H9 (cell line): ENCODE measurements around the gene C17orf78. TPM values are rescaled to one million over a fixed set of nuclear protein-coding genes. Genes with fewer than 3 reads are reported as not detected.

ENCODE experiments used
- DNase-seq: peaks from one replicate; pipeline ENCODE4 v3.0.0-alpha.2; 2017
- H2AFZ ChIP-seq: one replicate; pipeline ENCODE4 v1.6.1; 2013; ENCODE audit warnings: mild to moderate bottlenecking, low read length, control low read depth, moderate library complexity
- H2AK5ac ChIP-seq: 2 replicates; pipeline ENCODE4 v1.6.1; 2013; ENCODE audit warnings: low read length, control low read depth, mixed read lengths; ENCODE audit not compliant: insufficient read length
- H2BK120ac ChIP-seq: one replicate; pipeline ENCODE4 v1.6.1; 2013; ENCODE audit warnings: low read depth, mild to moderate bottlenecking, low read length, control low read depth, inconsistent platforms; ENCODE audit not compliant: poor library complexity, severe bottlenecking
- H2BK12ac ChIP-seq: 2 replicates; pipeline ENCODE4 v1.6.1; 2013; ENCODE audit warnings: low read length, control low read depth, mixed read lengths, low read depth; ENCODE audit not compliant: insufficient read length
- H2BK15ac ChIP-seq: 2 replicates; pipeline ENCODE4 v1.6.1; 2013; ENCODE audit warnings: low read depth, low read length, control low read depth
- H2BK20ac ChIP-seq: one replicate; pipeline ENCODE4 v1.6.1; 2013; ENCODE audit warnings: low read depth, mild to moderate bottlenecking, low read length, control low read depth, inconsistent platforms; ENCODE audit not compliant: poor library complexity, severe bottlenecking
- H2BK5ac ChIP-seq: 2 replicates; pipeline ENCODE4 v1.6.1; 2013; ENCODE audit warnings: low read length, control low read depth, mixed read lengths; ENCODE audit not compliant: insufficient read length
- H3K14ac ChIP-seq: 2 replicates; pipeline ENCODE4 v1.6.1; 2013; ENCODE audit warnings: low read length, control low read depth; ENCODE audit not compliant: insufficient read depth
- H3K18ac ChIP-seq: 2 replicates; pipeline ENCODE4 v1.6.1; 2013; ENCODE audit warnings: low read depth, mild to moderate bottlenecking, mixed read lengths, low read length, control low read depth; ENCODE audit not compliant: insufficient read length
- H3K23ac ChIP-seq: 2 replicates; pipeline ENCODE4 v1.6.1; 2013; ENCODE audit warnings: low read length, control low read depth, mixed read lengths, low read depth; ENCODE audit not compliant: insufficient read length
- H3K23me2 ChIP-seq: 2 replicates; pipeline ENCODE4 v1.6.1; 2013; ENCODE audit warnings: low read depth, mild to moderate bottlenecking, mixed read lengths, low read length, control low read depth; ENCODE audit not compliant: insufficient read length, poor library complexity, severe bottlenecking
- H3K27ac ChIP-seq: 2 replicates; pipeline ENCODE4 v1.5.1; 2013; ENCODE audit warnings: low read length, control low read depth, mixed read lengths, low read depth; ENCODE audit not compliant: insufficient read length
- H3K27me3 ChIP-seq: 2 replicates; pipeline ENCODE4 v1.6.1; 2013; ENCODE audit warnings: low read length, control low read depth, inconsistent platforms; ENCODE audit not compliant: insufficient read depth
- H3K4ac ChIP-seq: 2 replicates; pipeline ENCODE4 v1.6.1; 2013; ENCODE audit warnings: low read depth, mild to moderate bottlenecking, control low read depth, inconsistent platforms, low read length, moderate library complexity
- H3K4me1 ChIP-seq: 2 replicates; pipeline ENCODE4 v1.6.1; 2013; ENCODE audit warnings: low read length, control low read depth, inconsistent platforms; ENCODE audit not compliant: insufficient read depth
- H3K4me2 ChIP-seq: 2 replicates; pipeline ENCODE4 v1.6.1; 2013; ENCODE audit warnings: low read length, control low read depth, mixed read lengths; ENCODE audit not compliant: insufficient read length, insufficient read depth
- H3K56ac ChIP-seq: 2 replicates; pipeline ENCODE4 v1.6.1; 2013; ENCODE audit warnings: low read depth, mild to moderate bottlenecking, mixed read lengths, low read length, control low read depth; ENCODE audit not compliant: insufficient read length
- H3K79me1 ChIP-seq: 2 replicates; pipeline ENCODE4 v1.6.1; 2013; ENCODE audit warnings: low read depth, mild to moderate bottlenecking, moderate library complexity, low read length, control low read depth, inconsistent platforms; ENCODE audit not compliant: insufficient read depth, poor library complexity, severe bottlenecking
- H3K79me2 ChIP-seq: 2 replicates; pipeline ENCODE4 v1.6.1; 2013; ENCODE audit warnings: low read length, control low read depth, inconsistent platforms; ENCODE audit not compliant: insufficient read depth
- H3K9ac ChIP-seq: 2 replicates; pipeline ENCODE4 v1.6.1; 2013; ENCODE audit warnings: low read length, control low read depth, mixed read lengths; ENCODE audit not compliant: insufficient read length; ENCODE audit errors: extremely low read depth
- H3K9me3 ChIP-seq: one replicate; pipeline ENCODE4 v1.6.1; 2013; ENCODE audit warnings: low read depth, low read length, inconsistent platforms; ENCODE audit not compliant: control insufficient read depth
- H3T11ph ChIP-seq: one replicate; pipeline ENCODE4 v1.6.1; 2013; ENCODE audit warnings: mild to moderate bottlenecking, low read length, control low read depth, inconsistent platforms
- H4K20me1 ChIP-seq: one replicate; pipeline ENCODE4 v1.6.1; 2013; ENCODE audit not compliant: control insufficient read depth, insufficient read length, insufficient read depth
- H4K5ac ChIP-seq: 2 replicates; pipeline ENCODE4 v1.6.1; 2013; ENCODE audit warnings: low read depth, mild to moderate bottlenecking, mixed read lengths, low read length, control low read depth; ENCODE audit not compliant: insufficient read length
- H4K8ac ChIP-seq: replicated peaks from 2 replicates; pipeline ENCODE4 v1.6.1; 2013; ENCODE audit warnings: low read length, control low read depth, mixed read lengths, low read depth; ENCODE audit not compliant: insufficient read length
- H4K91ac ChIP-seq: 2 replicates; pipeline ENCODE4 v1.6.1; 2013; ENCODE audit warnings: low read depth, mild to moderate bottlenecking, moderate library complexity, mixed read lengths, low read length, control low read depth; ENCODE audit not compliant: insufficient read length
- H3K27ac Mint-ChIP-seq, 3 experiments: 2 replicates in 2 of 3; 3 replicates in 1 of 3; pipeline ENCODE4 v1.8.0; 2020 to 2021; ENCODE audit warnings: mixed read lengths in 3 of 3, mild to moderate bottlenecking in 1 of 3, moderate library complexity in 1 of 3
- H3K27me3 Mint-ChIP-seq: 2 replicates; pipeline ENCODE4 v1.8.0; 2021; ENCODE audit warnings: low read depth, mild to moderate bottlenecking, moderate library complexity, mixed read lengths
- H3K36me3 Mint-ChIP-seq, 3 experiments: 2 replicates in 2 of 3; 3 replicates in 1 of 3; pipeline ENCODE4 v1.8.0; 2020 to 2021; ENCODE audit warnings: low read depth in 3 of 3, mixed read lengths in 3 of 3; ENCODE audit not compliant: insufficient read depth in 1 of 3
- H3K4me1 Mint-ChIP-seq, 2 experiments: 2 replicates each; pipeline ENCODE4 v1.8.0; 2020; ENCODE audit warnings: mixed read lengths in 2 of 2
- H3K4me3 Mint-ChIP-seq, 2 experiments: 2 replicates in 1 of 2; 3 replicates in 1 of 2; pipeline ENCODE4 v1.8.0; 2020 to 2021; ENCODE audit warnings: mild to moderate bottlenecking in 2 of 2, mixed read lengths in 2 of 2, moderate library complexity in 1 of 2
- H3K9me3 Mint-ChIP-seq, 2 experiments: 2 replicates in 1 of 2; 3 replicates in 1 of 2; pipeline ENCODE4 v1.8.0; 2020; ENCODE audit warnings: mild to moderate bottlenecking in 2 of 2, mixed read lengths in 2 of 2, moderate library complexity in 1 of 2
- WGBS: extraction: QIAGEN DNeasy Blood & Tissue Kit; methylation state at CpG from one replicate; pipeline ENCODE4 v1.1.7; 2013; ENCODE audit warnings: missing lambda C conversion rate, low lambda C conversion rate, mixed read lengths; ENCODE audit not compliant: insufficient read length; ENCODE audit errors: extremely low coverage; 5-methylcytosine and 5-hydroxymethylcytosine counted together
- total RNA-seq: library from RNA; stranded (reverse); gene quantifications from 2 replicates; pipeline ENCODE4 v1.2.1, GENCODE V29; 2021
- TF ChIP-seq, protein P1 (sequence below): fragments of 200-600 bp; sonication (generic); conservative IDR thresholded peaks from 3 replicates; pipeline ENCODE4 v1.8.0; 2021; ENCODE audit warnings: antibody characterized with exemption, mild to moderate bottlenecking

The C17orf78 gene
- total RNA-seq, 1 experiment from 2014 or later, result not detected

- no CpG with 5 or more reads among the region's 21 CpGs for WGBS
- Histone ChIP-seq H3K27me3 (peaks cover 3% of the 10 kb centered on the region; the same call in 1 of the 2 replicates), H3K9ac (peak overlapping the region; percentile 65), H3K56ac (no peak overlapping the region), H2BK120ac (no peak overlapping the region), H3K79me2 (no peaks in the 10 kb centered on the region), H4K5ac (no peak overlapping the region), H3K23me2 (peaks cover 12% of the 10 kb centered on the region), H4K20me1 (no peaks in the 10 kb centered on the region), H2BK12ac (no peak overlapping the region), H2BK5ac (no peak overlapping the region), H3T11ph (no peak overlapping the region), H3K4ac (no peak overlapping the region), H3K23ac (no peak overlapping the region), H4K8ac (no peak overlapping the region), H3K9me3 (no peaks in the 10 kb centered on the region), H2AK5ac (no peak overlapping the region), H2AFZ (no peak overlapping the region), H3K14ac (peak overlapping the region; percentile 92), H3K27ac (no peak overlapping the region), H3K4me2 (peak overlapping the region; percentile 99), H2BK20ac (no peak overlapping the region), H3K79me1 (no peaks in the 10 kb centered on the region), H4K91ac (no peak overlapping the region), H3K18ac (peak overlapping the region; percentile 85), H3K4me1 (no peaks in the 10 kb centered on the region), H2BK15ac (no peak overlapping the region)
- peaks cover 21 to 23% of the 10 kb centered on the region in 2 experiments for H3K4me1 Mint-ChIP-seq
- peak overlapping the region; percentile 94 to 95 for H3K4me3 Mint-ChIP-seq
- no peaks in the 10 kb centered on the region for H3K9me3 Mint-ChIP-seq
- TF ChIP-seq, protein P1, sequence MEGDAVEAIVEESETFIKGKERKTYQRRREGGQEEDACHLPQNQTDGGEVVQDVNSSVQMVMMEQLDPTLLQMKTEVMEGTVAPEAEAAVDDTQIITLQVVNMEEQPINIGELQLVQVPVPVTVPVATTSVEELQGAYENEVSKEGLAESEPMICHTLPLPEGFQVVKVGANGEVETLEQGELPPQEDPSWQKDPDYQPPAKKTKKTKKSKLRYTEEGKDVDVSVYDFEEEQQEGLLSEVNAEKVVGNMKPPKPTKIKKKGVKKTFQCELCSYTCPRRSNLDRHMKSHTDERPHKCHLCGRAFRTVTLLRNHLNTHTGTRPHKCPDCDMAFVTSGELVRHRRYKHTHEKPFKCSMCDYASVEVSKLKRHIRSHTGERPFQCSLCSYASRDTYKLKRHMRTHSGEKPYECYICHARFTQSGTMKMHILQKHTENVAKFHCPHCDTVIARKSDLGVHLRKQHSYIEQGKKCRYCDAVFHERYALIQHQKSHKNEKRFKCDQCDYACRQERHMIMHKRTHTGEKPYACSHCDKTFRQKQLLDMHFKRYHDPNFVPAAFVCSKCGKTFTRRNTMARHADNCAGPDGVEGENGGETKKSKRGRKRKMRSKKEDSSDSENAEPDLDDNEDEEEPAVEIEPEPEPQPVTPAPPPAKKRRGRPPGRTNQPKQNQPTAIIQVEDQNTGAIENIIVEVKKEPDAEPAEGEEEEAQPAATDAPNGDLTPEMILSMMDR, result no peak
- DNase-seq, result no peak
- no peaks in the 10 kb centered on the region for H3K27me3 Mint-ChIP-seq
- peak overlapping the region; percentile 94 to 98 (median 98) for H3K27ac Mint-ChIP-seq
- peaks cover 6 to 27% (median 26%) of the 10 kb centered on the region in 3 experiments for H3K36me3 Mint-ChIP-seq
These were observed 30.3 kb downstream of the C17orf78 start for GRCh38 chr17:37405955-37406634.
